Adrenal gland (tissue), 5 donors: Measurements from ENCODE around the gene CREB5.

ENCODE experiments used
- CTCF ChIP-seq, 6 experiments: fragments of 450-650 bp in 4 of 6; fragments of 200-600 bp in 2 of 6; sonication (generic) in 1 of 6; IDR thresholded peaks; 1 replicate in 5 of 6; 2 replicates in 1 of 6; pipeline versions ENCODE4 v1.5.1 to v1.8.0; 2016 to 2021; ENCODE audit warnings: antibody characterized with exemption in 6 of 6, mild to moderate bottlenecking in 2 of 6, moderate library complexity in 1 of 6
- POLR2A ChIP-seq, 2 donors: fragments of 450-650 bp; IDR thresholded peaks; one replicate each; pipeline ENCODE4 v1.6.1; 2017; ENCODE audit warnings: antibody characterized with exemption in 2 of 2, mild to moderate bottlenecking in 2 of 2, moderate library complexity in 1 of 2
- donor health status: DM: no; HTN: no; CAD: no.

GRCh38 chr7:28533267-28533666, 120.9 kb downstream of the CREB5 start:
- TF ChIP-seq CTCF (IDR thresholded peaks at IDR 0.05) = no peak
- no peak for TF ChIP-seq POLR2A (IDR thresholded peaks at IDR 0.05)
